HUDEP-2 (cell line): ENCODE data around the gene PCNX1.
"Not testable (repeated sequence)": the region's sequence is repeated elsewhere in the genome, so short reads cannot be mapped to it uniquely, and the experiment has no call there.

Source experiments
- DNase-seq, 76 experiments: peaks; one replicate each; lab custom pipeline; 2025; ENCODE audit not compliant: unreplicated experiment in 76 of 76; lab: John Stamatoyannopoulos, UW

The PCNX1 gene

GRCh38 chr14:71061458-71061857 lies 154.2 kb downstream of the PCNX1 start:
- DNase-seq, result no peak

- DNase-seq, result no peak
Observed at GRCh38 chr14:71062581-71063303, 155.5 kb downstream of the PCNX1 start.

- DNase-seq, result no peak
Observed at GRCh38 chr14:71063351-71063750, 156.1 kb downstream of the PCNX1 start.

GRCh38 chr14:71064747-71065146 lies 157.5 kb downstream of the PCNX1 start:
- DNase-seq, result not testable (repeated sequence)

- no peak for DNase-seq
Observed at GRCh38 chr14:71070169-71070568, 162.9 kb downstream of the PCNX1 start.

GRCh38 chr14:71071042-71071441 lies 163.8 kb downstream of the PCNX1 start:
- no peak for DNase-seq

- DNase-seq, result no peak
Observed at GRCh38 chr14:71076462-71077092, 169.3 kb downstream of the PCNX1 start.

- DNase-seq, result no peak
Observed at GRCh38 chr14:71078500-71078899, 171.2 kb downstream of the PCNX1 start.

- DNase-seq, result no peak
Observed at GRCh38 chr14:71086567-71086966, 179.3 kb downstream of the PCNX1 start.

- no peak for DNase-seq
Observed at GRCh38 chr14:71089971-71090370, 182.7 kb downstream of the PCNX1 start.

- DNase-seq, result no peak
Observed at GRCh38 chr14:71094722-71095121, 187.5 kb downstream of the PCNX1 start.

- DNase-seq, result no peak
Observed at GRCh38 chr14:71096947-71097346, 189.7 kb downstream of the PCNX1 start.

- DNase-seq, result peak in 25 of 76 experiments; percentile 3 to 59 (median 35)
Observed at GRCh38 chr14:71103662-71104484, 196.6 kb downstream of the PCNX1 start.

- no peak for DNase-seq
Observed at GRCh38 chr14:71105177-71105576, 197.9 kb downstream of the PCNX1 start.

- no peak for DNase-seq
Observed at GRCh38 chr14:71107921-71108320, 200.7 kb downstream of the PCNX1 start.

GRCh38 chr14:71108398-71109119 lies 201.3 kb downstream of the PCNX1 start:
- no peak for DNase-seq

- no peak for DNase-seq
Observed at GRCh38 chr14:71113376-71113775, 206.1 kb downstream of the PCNX1 start.

- no peak for DNase-seq
Observed at GRCh38 chr14:71114565-71114964, 207.3 kb downstream of the PCNX1 start.

- no peak for DNase-seq
Observed at GRCh38 chr14:71115306-71115705, 208.0 kb downstream of the PCNX1 start.

GRCh38 chr14:71115821-71116567 lies 208.7 kb downstream of the PCNX1 start:
- no peak for DNase-seq
